ENCODE data around the gene CDH16.

CDH16 gene

GRCh38 chr16:66873685-66874055 is 45.0 kb downstream of the CDH16 start:
- H3K4me3 ChIP-seq (replicated peaks; ENCODE audit: insufficient read depth, low read length) = no peak overlapping the region
- DNase-seq (ENCODE audit: low read depth in 1 of 2, low spot score in 1 of 2) = peak; percentile 54 to 79
- no peaks in the 10 kb centered on the region for H3K27me3 ChIP-seq (ENCODE audit: insufficient read depth, poor library complexity, severe bottlenecking)
- TF ChIP-seq POLR2AphosphoS5 (IDR thresholded peaks at IDR 0.05; ENCODE audit: low read depth) (no peak), SPI1 (IDR thresholded peaks at IDR 0.05; ENCODE audit: borderline replicate concordance, low read depth) (no peak), REST (IDR thresholded peaks at IDR 0.05; ENCODE audit: insufficient replicate concordance, low read depth) (no peak), GABPA (IDR thresholded peaks at IDR 0.05; ENCODE audit: low read depth) (no peak), CTCF (IDR thresholded peaks at IDR 0.05; ENCODE audit: insufficient read depth, low read length) (no peak)
- H3K27ac ChIP-seq (replicated peaks) = no peak overlapping the region

- peak overlapping the region; percentile 78 for H3K27ac ChIP-seq (replicated peaks)
- peak; percentile 99 to 100 for DNase-seq (ENCODE audit: low read depth in 1 of 2, low spot score in 1 of 2)
- TF ChIP-seq POLR2AphosphoS5 (IDR thresholded peaks at IDR 0.05; ENCODE audit: low read depth) (peak; percentile 83), SPI1 (IDR thresholded peaks at IDR 0.05; ENCODE audit: borderline replicate concordance, low read depth) (peak; percentile 75), CTCF (IDR thresholded peaks at IDR 0.05; ENCODE audit: insufficient read depth, low read length) (peak; percentile 88), REST (IDR thresholded peaks at IDR 0.05; ENCODE audit: insufficient replicate concordance, low read depth) (no peak), GABPA (IDR thresholded peaks at IDR 0.05; ENCODE audit: low read depth) (no peak)
- peak overlapping the region; percentile 39 for H3K4me3 ChIP-seq (replicated peaks; ENCODE audit: insufficient read depth, low read length)
- H3K27me3 ChIP-seq (ENCODE audit: insufficient read depth, poor library complexity, severe bottlenecking) = no peaks in the 10 kb centered on the region
Observed at GRCh38 chr16:66872943-66873684, 45.6 kb downstream of the CDH16 start.

- peak overlapping the region; percentile 78 for H3K27ac ChIP-seq (replicated peaks)
- TF ChIP-seq REST (IDR thresholded peaks at IDR 0.05; ENCODE audit: insufficient replicate concordance, low read depth) (no peak), POLR2AphosphoS5 (IDR thresholded peaks at IDR 0.05; ENCODE audit: low read depth) (no peak), GABPA (IDR thresholded peaks at IDR 0.05; ENCODE audit: low read depth) (no peak), CTCF (IDR thresholded peaks at IDR 0.05; ENCODE audit: insufficient read depth, low read length) (no peak), SPI1 (IDR thresholded peaks at IDR 0.05; ENCODE audit: borderline replicate concordance, low read depth) (no peak)
- peak overlapping the region; percentile 39 for H3K4me3 ChIP-seq (replicated peaks; ENCODE audit: insufficient read depth, low read length)
- no peaks in the 10 kb centered on the region for H3K27me3 ChIP-seq (ENCODE audit: insufficient read depth, poor library complexity, severe bottlenecking)
- peak in 1 of 2 experiments; percentile 43 for DNase-seq (ENCODE audit: low read depth in 1 of 2, low spot score in 1 of 2)
Observed at GRCh38 chr16:66872559-66872942, 46.1 kb downstream of the CDH16 start.

Measured in HL-60 (cell line).